Endothelial cell of umbilical vein (primary cell): ENCODE measurements around the gene FOXE1. TPM values are rescaled to one million over a fixed set of nuclear protein-coding genes. Genes with fewer than 3 reads are reported as not detected.

Experiments
- BruUV-seq: library from RNA; stranded (reverse); fragments of 400-500 nt; replicated peaks from 2 replicates; lab custom pipeline; 2021; lab: Mats Ljungman, UMichigan
- CTCF ChIA-PET: fragments of 300-600, 350-600 bp; sonication (Branson Sonifier 250); formaldehyde crosslinking; loops from one replicate; lab custom pipeline; 2021; ENCODE audit warnings: antibody characterized with exemption, inconsistent platforms; lab: Charles Lee
- POLR2A ChIA-PET: fragments of 300-600, 350-600 bp; sonication (Branson Sonifier 250); formaldehyde crosslinking; loops from one replicate; lab custom pipeline; 2021; ENCODE audit warnings: antibody characterized with exemption, inconsistent platforms; lab: Charles Lee
- DNase-seq: peaks from one replicate; pipeline ENCODE4 v3.0.0-alpha.2; 2011; ENCODE audit warnings: low read depth, low spot score
- FAIRE-seq: peaks from 2 replicates; lab custom pipeline; 2011; peaks lifted over from hg19 to GRCh38; lab: Jason Lieb, UNC
- H2AFZ ChIP-seq: 2 replicates; pipeline ENCODE4 v1.6.0; 2012; ENCODE audit warnings: low read depth, low read length, control low read depth, inconsistent platforms
- H3K27ac ChIP-seq: 2 replicates; pipeline ENCODE4 v1.5.1; 2011; ENCODE audit warnings: low read depth, mild to moderate bottlenecking, control low read depth, low read length, moderate library complexity; ENCODE audit not compliant: insufficient read depth
- H3K27me3 ChIP-seq, 2 experiments: 2 replicates each; pipeline versions ENCODE4 v1.6.0 to v1.6.1; 2011; ENCODE audit warnings: low read length in 2 of 2, mixed read lengths in 1 of 2; ENCODE audit not compliant: control insufficient read depth in 2 of 2, insufficient read depth in 2 of 2
- H3K36me3 ChIP-seq, 2 experiments: 2 replicates in 1 of 2; 3 replicates in 1 of 2; pipeline ENCODE4 v1.5.1; 2011; ENCODE audit warnings: low read length in 2 of 2, mild to moderate bottlenecking in 1 of 2, moderate library complexity in 1 of 2; ENCODE audit not compliant: control insufficient read depth in 2 of 2, insufficient read depth in 2 of 2; ENCODE audit errors: extremely low read depth in 1 of 2
- H3K4me1 ChIP-seq: 3 replicates; pipeline ENCODE4 v1.5.1; 2011; ENCODE audit warnings: mild to moderate bottlenecking, low read length; ENCODE audit not compliant: control insufficient read depth, insufficient read depth; ENCODE audit errors: extremely low read depth
- H3K4me2 ChIP-seq: 2 replicates; pipeline ENCODE4 v1.6.1; 2011; ENCODE audit warnings: low read length, control low read depth, mixed read lengths; ENCODE audit not compliant: insufficient read depth
- H3K4me3 ChIP-seq, 3 experiments: fragments of 200-600 bp in 1 of 3; sonication (generic), shearing (Covaris generic) in 1 of 3; replicated peaks in 1 of 3; 2 replicates each; pipeline ENCODE4 v1.5.1; 2011 to 2016; ENCODE audit warnings: control low read depth in 3 of 3, low read length in 3 of 3, mild to moderate bottlenecking in 2 of 3, inconsistent platforms in 1 of 3, low read depth in 1 of 3, moderate library complexity in 1 of 3; ENCODE audit not compliant: insufficient read depth in 1 of 3
- H3K79me2 ChIP-seq: 2 replicates; pipeline ENCODE4 v1.6.0; 2012; ENCODE audit warnings: low read length, inconsistent platforms; ENCODE audit not compliant: control insufficient read depth, insufficient read depth
- H3K9ac ChIP-seq: replicated peaks from 2 replicates; pipeline ENCODE3; 2011; ENCODE audit warnings: low read length, control low read depth; ENCODE audit not compliant: insufficient read depth; ENCODE audit errors: extremely low read depth
- H3K9me1 ChIP-seq: replicated peaks from 3 replicates; pipeline ENCODE4 v1.6.0; 2011; ENCODE audit warnings: mild to moderate bottlenecking, low read length; ENCODE audit not compliant: control insufficient read depth, insufficient read depth; ENCODE audit errors: extremely low read depth
- H3K9me3 ChIP-seq: replicated peaks from 2 replicates; pipeline ENCODE4 v1.5.1; 2012; ENCODE audit warnings: low read length, inconsistent platforms; ENCODE audit not compliant: control insufficient read depth, insufficient read depth
- H4K20me1 ChIP-seq: replicated peaks from 2 replicates; pipeline ENCODE3; 2011; ENCODE audit warnings: mild to moderate bottlenecking, low read length; ENCODE audit not compliant: control insufficient read depth, insufficient read depth; ENCODE audit errors: extremely low read depth
- EZH2 ChIP-seq: IDR thresholded peaks from 2 replicates; pipeline ENCODE4 v1.6.1; 2012; ENCODE audit warnings: borderline replicate concordance, low read depth, mild to moderate bottlenecking, moderate library complexity, low read length, inconsistent platforms; ENCODE audit not compliant: severe bottlenecking
- FOS ChIP-seq: IDR thresholded peaks from 2 replicates; pipeline ENCODE4 v1.6.1; 2011; ENCODE audit warnings: mild to moderate bottlenecking, low read length, moderate library complexity, borderline replicate concordance; ENCODE audit not compliant: insufficient read depth
- GATA2 ChIP-seq: IDR thresholded peaks from 2 replicates; pipeline ENCODE4 v1.7.0; 2011; ENCODE audit warnings: low read depth, mild to moderate bottlenecking, moderate library complexity, mixed read lengths, low read length; ENCODE audit not compliant: insufficient read length, insufficient read depth
- JUN ChIP-seq: IDR thresholded peaks from 2 replicates; pipeline ENCODE4 v1.6.1; 2011; ENCODE audit warnings: borderline replicate concordance, low read depth; ENCODE audit not compliant: insufficient read length, insufficient read depth
- MYC ChIP-seq: IDR thresholded peaks from one replicate; pipeline ENCODE4 v1.6.1; 2011; ENCODE audit warnings: mild to moderate bottlenecking, low read depth, low read length
- POLR2A ChIP-seq: IDR thresholded peaks from 2 replicates; pipeline ENCODE4 v1.6.1; 2012; ENCODE audit warnings: low read depth, mild to moderate bottlenecking, control low read depth, low read length
- POLR2AphosphoS5 ChIP-seq: IDR thresholded peaks from 2 replicates; pipeline ENCODE4 v1.6.1; 2012; ENCODE audit warnings: low read depth, mild to moderate bottlenecking, control low read depth, low read length, moderate library complexity; ENCODE audit not compliant: insufficient read depth
- dilution Hi-C: fragments of 300-500 bp; cut with MboI; formaldehyde crosslinking; loops from one replicate; pipeline ENCODE4 v1.15.0; 2019; ENCODE audit warnings: low sequenced_read_pairs; ENCODE audit not compliant: extremely low pct_ligation_motif_present
- intact Hi-C: fragments of 100-400 bp; cut with micrococcal nuclease; formaldehyde crosslinking; loops from one replicate; pipeline ENCODE4 v1.10.0; 2022
- polyA plus RNA-seq, 4 experiments: library from polyadenylated mRNA; depleted of rRNA in 3 of 4; stranded (reverse) in 3 of 4; unstranded in 1 of 4; fragments of >200 nt; gene quantifications; 2 replicates each; pipeline versions ENCODE4 v1.2.1 to v1.2.3, GENCODE V29; 2011 to 2012; ENCODE audit warnings: missing spikeins in 1 of 4
- total RNA-seq: library from RNA; stranded (reverse); gene quantifications from 2 replicates; pipeline ENCODE4 v1.2.3, GENCODE V29; 2021
- TF ChIP-seq, protein P1 (sequence below), 2 donors: IDR thresholded peaks; 1 replicate in 1 of 2; 2 replicates in 1 of 2; pipeline ENCODE4 v1.5.1; 2011; ENCODE audit warnings: low read length in 2 of 2, mild to moderate bottlenecking in 2 of 2, moderate library complexity in 2 of 2, control low read depth in 1 of 2, inconsistent platforms in 1 of 2, low read depth in 1 of 2; ENCODE audit not compliant: insufficient read depth in 1 of 2; ENCODE audit errors: extremely low read depth in 1 of 2

FOXE1 gene
- total and polyA plus RNA-seq, 2 donors (not counting 3 experiments of a cell fraction or from before 2014, with no cell fraction given), result not detected

DNA sequence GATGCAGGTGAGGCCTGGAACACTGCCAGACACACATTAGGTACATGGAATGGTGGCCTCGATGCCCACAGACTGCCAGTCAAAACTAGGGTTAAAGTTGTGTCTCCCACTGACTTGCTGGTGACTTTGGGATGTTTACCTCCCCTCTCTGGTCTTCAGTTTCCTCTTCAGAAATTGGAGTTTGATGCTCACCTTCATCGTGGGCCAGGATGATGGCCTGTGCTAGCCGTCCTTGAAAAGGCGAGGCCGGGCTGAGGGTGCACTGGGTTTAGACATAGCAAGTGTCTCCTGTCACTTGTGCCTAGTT, 49.0 kb upstream of the FOXE1 start:
- Histone ChIP-seq H3K4me2 (no peak overlapping the region), H3K27me3 (peaks cover 29 to 35% of the 10 kb centered on the region in 2 experiments), H3K79me2 (no peaks in the 10 kb centered on the region), H3K9me3 (no peaks in the 10 kb centered on the region), H3K36me3 (no peaks in the 10 kb centered on the region), H3K4me1 (peaks cover 11% of the 10 kb centered on the region), H2AFZ (no peak overlapping the region), H3K27ac (no peak overlapping the region), H4K20me1 (no peaks in the 10 kb centered on the region), H3K4me3 (no peak overlapping the region), H3K9me1 (no peaks in the 10 kb centered on the region), H3K9ac (no peak overlapping the region)
- POLR2A ChIA-PET, result no interaction called here
- dilution Hi-C loops, result no loop called here
- intact Hi-C loops, result no loop called here
- CTCF ChIA-PET, result interaction anchor here (1.0 kb wide), 1 partner anchor 99 kb away, joined by 3 read pairs; no protein-coding TSS in a partner anchor
- TF ChIP-seq JUN, result no peak
- TF ChIP-seq POLR2AphosphoS5, result no peak
- no peak for TF ChIP-seq EZH2
- BruUV-seq, result no TSS peak
- no peak for DNase-seq
- FAIRE-seq, result no peak

GRCh38 chr9:97806721-97807120, 46.3 kb upstream of the FOXE1 start:
- Histone ChIP-seq H3K36me3 (no peaks in the 10 kb centered on the region), H4K20me1 (no peaks in the 10 kb centered on the region), H2AFZ (no peak overlapping the region), H3K4me2 (no peak overlapping the region), H3K9me1 (no peaks in the 10 kb centered on the region), H3K4me3 (no peak overlapping the region), H3K4me1 (peaks cover 15% of the 10 kb centered on the region), H3K9ac (no peak overlapping the region), H3K27ac (no peak overlapping the region), H3K79me2 (no peaks in the 10 kb centered on the region), H3K9me3 (no peaks in the 10 kb centered on the region), H3K27me3 (peaks cover 18 to 29% of the 10 kb centered on the region in 2 experiments)
- no peak for FAIRE-seq
- intact Hi-C loops (no loop called here), dilution Hi-C loops (no loop called here)
- ChIA-PET CTCF (interaction anchor here (1.2 kb wide), 1 partner anchor 115 kb away, joined by 3 read pairs; no protein-coding TSS in a partner anchor), POLR2A (no interaction called here)
- no TSS peak for BruUV-seq
- no peak for TF ChIP-seq FOS
- TF ChIP-seq POLR2A, result no peak
- TF ChIP-seq GATA2, result no peak
- no peak for TF ChIP-seq MYC
- TF ChIP-seq, protein P1, sequence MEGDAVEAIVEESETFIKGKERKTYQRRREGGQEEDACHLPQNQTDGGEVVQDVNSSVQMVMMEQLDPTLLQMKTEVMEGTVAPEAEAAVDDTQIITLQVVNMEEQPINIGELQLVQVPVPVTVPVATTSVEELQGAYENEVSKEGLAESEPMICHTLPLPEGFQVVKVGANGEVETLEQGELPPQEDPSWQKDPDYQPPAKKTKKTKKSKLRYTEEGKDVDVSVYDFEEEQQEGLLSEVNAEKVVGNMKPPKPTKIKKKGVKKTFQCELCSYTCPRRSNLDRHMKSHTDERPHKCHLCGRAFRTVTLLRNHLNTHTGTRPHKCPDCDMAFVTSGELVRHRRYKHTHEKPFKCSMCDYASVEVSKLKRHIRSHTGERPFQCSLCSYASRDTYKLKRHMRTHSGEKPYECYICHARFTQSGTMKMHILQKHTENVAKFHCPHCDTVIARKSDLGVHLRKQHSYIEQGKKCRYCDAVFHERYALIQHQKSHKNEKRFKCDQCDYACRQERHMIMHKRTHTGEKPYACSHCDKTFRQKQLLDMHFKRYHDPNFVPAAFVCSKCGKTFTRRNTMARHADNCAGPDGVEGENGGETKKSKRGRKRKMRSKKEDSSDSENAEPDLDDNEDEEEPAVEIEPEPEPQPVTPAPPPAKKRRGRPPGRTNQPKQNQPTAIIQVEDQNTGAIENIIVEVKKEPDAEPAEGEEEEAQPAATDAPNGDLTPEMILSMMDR (IDR thresholded peaks at IDR 0.05; ENCODE audit: extremely low read depth in 1 of 2, insufficient read depth in 1 of 2, low read depth in 1 of 2, low read length in 2 of 2), result no peak
- TF ChIP-seq EZH2, result no peak
- no peak for DNase-seq
